Posterior vena cava (tissue), 2 donors: ENCODE results near the gene AP4B1. TPM values are rescaled to one million over a fixed set of nuclear protein-coding genes. Genes with fewer than 3 reads are reported as not detected.
"Not testable (repeated sequence)": the region's sequence is repeated elsewhere in the genome, so short reads cannot be mapped to it uniquely, and the experiment has no call there.

Experiments used
- DNase-seq: peaks from one replicate; pipeline ENCODE4 v3.0.0-alpha.2; 2020; ENCODE audit warnings: low spot score
- intact Hi-C, 2 donors: fragments of 100-400 bp; cut with DNase I; formaldehyde crosslinking; loops; one replicate each; pipeline versions ENCODE4 v1.14.1 to v1.14.2; 2022 to 2023
- total RNA-seq, 2 donors: library from RNA; stranded (reverse); fragmentation: NEBNext Ultra II Directional; extraction: Animal tissue kit (Norgen Biotek cat#: 25700); gene quantifications; one replicate each; pipeline ENCODE4 v1.2.1, GENCODE V29; 2021
- donor health status: DM: yes; HTN: yes; CAD: no.
- donor health status: DM: yes; HTN: yes; CAD: no.

The AP4B1 gene
- total RNA-seq, 2 donors from 2014 or later, result 8.3 to 20.0 TPM

GRCh38 chr1:113871597-113872113, 32.9 kb downstream of the AP4B1 start, which contains the start of gene PTPN22:
Gene PTPN22, minus strand, starts transcription at chr1:113871712.
- peak; percentile 84 for DNase-seq
- intact Hi-C loops, result no loop called here

GRCh38 chr1:113870778-113871177, 33.8 kb downstream of the AP4B1 start:
- intact Hi-C loops, result no loop called here
- DNase-seq, result no peak

GRCh38 chr1:113868387-113869083, 36.1 kb downstream of the AP4B1 start:
- intact Hi-C loops, result no loop called here
- DNase-seq, result no peak

GRCh38 chr1:113861641-113862040, 43.0 kb downstream of the AP4B1 start:
- DNase-seq, result no peak
- intact Hi-C loops, result no loop called here

DNA sequence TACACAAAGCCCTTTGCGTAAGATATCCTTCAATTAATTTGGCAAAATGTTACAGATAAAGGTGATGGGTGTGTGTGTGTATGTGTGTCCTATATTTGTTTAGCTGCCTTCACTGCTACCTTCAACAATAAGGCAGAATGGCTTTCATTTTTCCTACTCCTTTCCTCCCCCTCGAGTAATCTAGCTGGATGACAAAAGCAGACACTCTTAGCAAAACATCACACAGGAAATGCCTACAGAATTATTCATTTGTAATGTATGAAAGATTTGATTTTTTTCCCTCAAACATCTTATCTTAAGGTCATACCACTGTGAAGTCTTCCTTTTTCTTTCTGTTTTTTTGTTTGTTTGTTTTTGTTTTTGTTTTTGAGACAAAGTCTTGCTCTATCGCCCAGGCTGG, 43.7 kb downstream of the AP4B1 start:
- no peak for DNase-seq
- intact Hi-C loops, result no loop called here

DNA sequence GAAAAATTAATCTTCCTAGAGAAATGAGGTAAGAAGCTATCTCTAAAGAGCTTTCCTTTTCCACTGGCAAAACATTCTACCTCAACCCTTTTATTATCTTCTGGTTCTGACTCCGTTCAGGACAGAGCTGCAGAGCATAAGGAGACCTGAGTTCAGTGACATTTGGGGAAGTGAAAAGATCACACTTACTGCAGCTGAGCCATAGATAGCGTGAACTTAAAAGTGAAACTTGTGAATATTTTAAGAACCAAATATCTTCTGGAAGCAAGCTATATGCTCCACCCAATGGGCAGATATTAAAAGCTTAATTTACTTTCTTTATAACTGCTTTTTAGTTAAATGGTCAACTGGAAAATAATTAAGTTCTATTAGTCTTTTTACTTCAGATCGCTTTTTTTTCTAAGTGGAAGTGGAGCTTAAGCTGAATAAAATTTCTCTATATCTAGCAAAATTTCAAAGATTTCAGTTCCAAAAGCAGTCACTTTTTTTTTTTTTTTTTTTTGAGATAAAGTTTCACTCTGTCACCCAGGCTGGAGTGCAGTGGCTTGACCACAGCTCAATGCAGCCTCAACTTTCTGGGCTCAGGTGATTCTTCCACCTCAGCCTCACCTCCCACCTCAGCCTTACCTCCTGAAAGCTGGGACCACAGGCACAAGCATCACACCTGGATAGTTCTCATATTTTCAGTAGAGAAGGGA, 45.0 kb downstream of the AP4B1 start:
- intact Hi-C loops, result no loop called here
- DNase-seq, result no peak

DNA sequence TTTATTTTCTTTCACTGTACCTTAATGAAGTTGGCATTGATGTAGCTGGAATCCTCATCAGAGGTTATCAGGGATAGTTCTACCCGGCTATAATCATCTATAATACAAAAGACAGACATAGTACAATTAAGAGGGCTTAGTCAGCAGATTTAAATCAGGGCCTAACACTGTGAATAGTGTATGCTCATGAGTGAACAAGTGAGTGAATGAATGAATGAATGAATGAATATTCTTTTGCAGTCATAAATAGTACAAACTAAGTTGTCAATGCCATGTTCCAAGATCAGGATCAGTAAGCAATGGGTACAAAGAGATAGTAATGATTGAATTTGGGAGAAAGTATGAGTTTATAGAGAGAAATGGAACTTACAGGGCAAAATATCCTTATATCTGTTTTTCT, 45.6 kb downstream of the AP4B1 start:
- no peak for DNase-seq
- intact Hi-C loops, result no loop called here

DNA sequence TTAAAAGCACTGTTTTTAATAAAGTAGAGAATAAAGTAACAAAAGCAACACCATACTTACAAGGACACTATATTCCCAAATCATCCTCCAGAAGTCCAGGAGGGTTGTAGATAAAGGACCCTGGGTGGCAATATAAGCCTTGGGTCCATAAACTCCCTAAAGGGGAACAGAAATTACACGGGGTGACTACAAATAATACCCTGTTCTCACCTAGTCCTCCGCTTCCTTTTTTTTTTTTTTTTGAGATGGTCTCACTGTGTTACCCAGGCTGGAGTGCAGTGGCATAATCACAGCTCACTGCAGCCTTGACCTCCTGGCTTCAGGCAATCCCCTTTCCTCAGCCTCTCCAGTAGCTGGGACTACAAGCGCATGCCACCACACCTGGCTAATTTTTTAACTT, 46.2 kb downstream of the AP4B1 start:
- intact Hi-C loops, result no loop called here
- DNase-seq, result no peak

DNA sequence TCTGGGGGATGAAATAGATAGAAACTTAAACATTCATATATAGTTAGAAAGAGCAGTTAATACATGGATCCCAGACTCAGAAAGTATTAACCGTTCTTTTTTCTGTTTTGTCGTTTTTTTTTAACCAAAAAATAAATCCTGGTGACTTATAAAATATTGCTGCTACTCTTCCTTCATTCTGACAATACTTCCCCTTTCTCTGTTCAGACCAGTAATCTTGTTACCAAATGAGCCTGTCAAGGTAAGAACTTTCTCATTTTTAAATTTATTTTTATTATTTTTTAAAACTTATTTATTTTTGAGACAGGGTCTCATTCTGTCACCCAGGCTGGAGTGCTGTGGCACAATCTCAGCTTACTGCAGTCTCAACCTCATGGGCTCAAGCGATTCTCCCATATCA, 46.8 kb downstream of the AP4B1 start:
- no peak for DNase-seq
- intact Hi-C loops, result no loop called here

DNA sequence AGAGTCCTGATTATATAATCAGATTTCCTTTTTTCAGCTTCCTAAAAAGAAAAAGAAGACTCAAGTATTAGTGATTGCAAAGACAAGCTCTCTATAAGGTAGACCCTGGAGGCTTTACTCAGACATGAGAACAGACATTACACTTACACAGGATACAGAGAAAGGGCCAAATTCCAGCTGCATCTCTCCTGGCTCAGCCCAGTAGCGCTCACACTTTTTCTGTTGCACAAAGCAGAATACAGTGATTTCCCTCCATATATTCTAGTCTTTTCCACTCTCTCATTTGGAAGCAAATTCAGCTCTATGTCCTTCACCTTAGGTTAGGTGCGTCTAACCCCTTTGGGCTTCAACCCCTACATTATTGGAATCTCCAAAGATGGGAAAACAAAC, 48.2 kb downstream of the AP4B1 start:
- no peak for DNase-seq

DNA sequence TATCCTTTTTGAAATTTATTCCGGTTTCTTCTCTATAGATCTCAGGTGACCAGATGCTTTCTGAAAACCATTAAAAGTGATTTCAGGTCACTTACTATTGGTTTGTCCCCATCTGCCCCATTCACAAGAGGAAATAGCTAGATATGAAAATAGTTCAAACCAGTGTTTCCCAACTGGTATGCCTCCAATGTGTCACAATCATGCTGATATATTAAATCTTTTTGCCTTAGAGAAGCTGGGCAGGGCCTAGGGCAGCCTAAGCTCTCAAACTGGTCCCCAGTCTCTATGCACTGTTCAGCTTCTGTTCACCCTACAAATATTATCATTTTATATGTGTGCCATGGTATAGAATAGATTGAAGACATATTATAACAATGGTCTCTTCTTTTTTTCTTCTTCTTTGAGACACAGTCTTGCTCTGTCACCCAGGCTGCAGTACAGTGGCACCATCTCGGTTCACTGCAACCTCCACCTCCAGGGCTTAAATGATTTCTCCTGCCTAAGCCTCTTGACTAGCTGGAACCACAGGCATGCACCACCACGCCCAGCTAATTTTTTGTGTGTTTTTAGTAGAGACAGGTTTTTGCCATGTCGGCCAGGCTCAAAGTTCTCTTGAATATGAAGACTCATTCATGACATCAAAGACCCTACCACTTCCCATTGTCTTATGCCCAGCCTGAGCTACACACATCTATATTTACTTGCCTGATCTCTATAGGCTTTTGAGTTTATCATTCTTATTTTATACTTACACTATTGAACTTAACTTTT, 48.8 kb downstream of the AP4B1 start:
- intact Hi-C loops, result no loop called here
- DNase-seq, result no peak

More for the DNA sequence above, 48.2 kb downstream of the AP4B1 start:
- intact Hi-C loops, result no loop called here

DNA sequence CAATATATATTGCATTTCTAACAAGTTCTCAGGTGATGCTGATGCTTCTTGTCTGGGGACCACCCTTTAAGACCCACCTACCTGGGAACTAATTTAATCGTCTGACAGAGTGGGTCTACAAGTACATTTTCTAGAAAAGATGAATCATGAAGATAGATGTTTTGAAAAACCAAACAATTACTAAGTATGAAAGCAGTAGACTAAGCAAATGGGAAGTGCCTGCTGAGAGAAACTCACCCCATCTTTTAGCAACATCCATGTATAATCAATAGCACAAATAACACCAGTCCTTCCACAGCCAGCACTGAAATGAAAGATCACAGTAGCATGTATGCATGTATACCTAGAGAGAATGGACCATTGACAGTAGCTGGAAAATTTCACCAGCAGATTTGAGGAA, 50.4 kb downstream of the AP4B1 start:
- intact Hi-C loops, result no loop called here

DNA sequence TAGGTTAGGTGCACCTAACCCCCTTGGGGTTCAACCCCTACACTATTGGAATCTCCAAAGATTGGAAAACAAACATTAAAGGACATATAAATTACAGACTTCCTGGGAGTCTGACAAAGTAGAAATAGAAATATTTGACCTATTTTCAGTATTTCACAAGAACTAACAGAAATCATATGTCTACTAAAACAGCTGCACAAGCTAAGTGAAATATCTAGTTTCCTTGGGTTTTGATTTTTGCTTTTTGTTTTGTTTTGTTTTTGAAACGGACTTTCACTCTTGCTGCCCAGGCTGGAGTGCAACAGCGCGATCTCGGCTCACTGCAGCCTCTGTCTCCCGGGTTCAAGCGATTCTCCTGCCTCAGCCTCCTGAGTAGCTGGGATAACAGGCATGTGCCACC, 51.9 kb downstream of the AP4B1 start:
- intact Hi-C loops, DNase-seq: not testable (repeated sequence)

More for the DNA sequence above, 50.4 kb downstream of the AP4B1 start:
- no peak for DNase-seq

- intact Hi-C loops, result no loop called here
- no peak for DNase-seq
Measured at GRCh38 chr1:113850127-113850796, 54.3 kb downstream of the AP4B1 start.

DNA sequence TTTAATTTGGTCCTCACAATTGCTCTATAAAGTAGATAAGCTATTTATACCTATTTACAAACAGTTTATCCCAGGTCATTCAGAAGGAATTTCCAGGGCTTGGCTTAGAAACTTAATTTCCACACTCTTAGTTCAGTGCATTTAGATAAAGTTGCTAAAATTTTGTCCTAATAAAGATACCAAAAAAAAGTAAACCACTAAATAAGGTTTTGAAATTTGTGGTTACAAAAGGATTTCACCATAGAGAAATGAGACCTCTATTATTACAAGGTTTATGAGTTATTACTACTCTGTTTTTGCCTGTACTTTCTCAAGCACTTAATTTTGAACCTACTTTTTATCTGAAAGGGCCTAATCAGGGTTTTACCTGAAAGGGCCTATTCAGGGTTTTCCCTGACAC, 55.5 kb downstream of the AP4B1 start:
- intact Hi-C loops, result no loop called here
- DNase-seq, result no peak

DNA sequence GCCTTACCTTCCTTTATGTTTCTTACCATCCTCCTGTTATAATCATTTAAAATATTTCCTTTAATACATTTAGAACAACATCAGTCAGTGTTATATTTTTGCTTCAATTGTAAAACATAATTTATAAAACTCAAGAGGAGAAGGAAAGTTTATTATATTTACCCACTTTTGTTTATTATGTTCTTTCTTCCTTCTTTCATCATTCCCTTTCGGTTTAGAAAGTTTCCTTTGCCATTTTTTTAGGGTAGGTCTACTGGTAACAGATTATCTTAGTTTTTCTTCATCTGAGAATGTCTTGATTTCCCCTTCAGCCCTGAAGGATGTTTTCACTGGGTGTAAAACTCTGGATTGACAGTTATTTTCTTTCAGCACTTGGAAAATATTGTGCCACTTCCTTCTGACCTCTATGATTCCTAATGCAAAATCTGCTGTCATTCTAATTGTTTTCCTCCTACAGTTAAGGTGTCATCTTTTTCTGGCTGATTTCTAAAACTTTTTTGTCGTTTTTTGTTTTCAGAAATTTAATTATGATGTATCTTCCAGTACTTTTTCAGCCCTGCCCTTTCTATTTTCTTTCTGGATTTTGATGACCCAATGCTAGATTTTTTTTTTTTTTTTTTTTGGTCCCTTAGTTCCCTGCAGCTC, 58.1 kb downstream of the AP4B1 start:
- no peak for DNase-seq
- intact Hi-C loops, result no loop called here
